Measurements from ENCODE around the gene PPP1R1C.

PPP1R1C gene

GRCh38 chr2:181973171-181973783 is 12.4 kb upstream of the PPP1R1C start:
- peaks cover 5% of the 10 kb centered on the region for H3K4me1 Mint-ChIP-seq
- TF ChIP-seq CTCF (IDR thresholded peaks at IDR 0.05): no peak
- no peak overlapping the region for H3K27ac Mint-ChIP-seq
- H3K36me3 Mint-ChIP-seq (ENCODE audit: low read depth): no peaks in the 10 kb centered on the region
- no peak for DNase-seq
- no peaks in the 10 kb centered on the region for H3K27me3 Mint-ChIP-seq (ENCODE audit: low read depth, poor library complexity)
- no peak overlapping the region for H3K4me3 Mint-ChIP-seq
- peaks cover 8% of the 10 kb centered on the region for H3K9me3 Mint-ChIP-seq

GRCh38 chr2:181977661-181978350 is 7.8 kb upstream of the PPP1R1C start:
- H3K4me3 Mint-ChIP-seq: no peak overlapping the region
- no peak for TF ChIP-seq CTCF (IDR thresholded peaks at IDR 0.05)
- H3K4me1 Mint-ChIP-seq: peaks cover 5% of the 10 kb centered on the region
- no peak overlapping the region for H3K27ac Mint-ChIP-seq
- no peak for DNase-seq
- no peaks in the 10 kb centered on the region for H3K36me3 Mint-ChIP-seq (ENCODE audit: low read depth)
- H3K27me3 Mint-ChIP-seq (ENCODE audit: low read depth, poor library complexity): peaks cover 3% of the 10 kb centered on the region
- no peaks in the 10 kb centered on the region for H3K9me3 Mint-ChIP-seq

- no peak for DNase-seq
- Mint-ChIP-seq H3K9me3 (no peaks in the 10 kb centered on the region), H3K36me3 (ENCODE audit: low read depth) (no peaks in the 10 kb centered on the region), H3K27me3 (ENCODE audit: low read depth, poor library complexity) (peaks cover 3% of the 10 kb centered on the region), H3K4me3 (no peak overlapping the region), H3K4me1 (peaks cover under 1% of the 10 kb centered on the region), H3K27ac (no peak overlapping the region)
- TF ChIP-seq CTCF (IDR thresholded peaks at IDR 0.05): no peak
Measured at GRCh38 chr2:181978351-181979150, 7.1 kb upstream of the PPP1R1C start.

- no peaks in the 10 kb centered on the region for H3K9me3 Mint-ChIP-seq
- H3K4me1 Mint-ChIP-seq: no peaks in the 10 kb centered on the region
- no peak overlapping the region for H3K27ac Mint-ChIP-seq
- no peak for DNase-seq
- H3K27me3 Mint-ChIP-seq (ENCODE audit: low read depth, poor library complexity): peaks cover 3% of the 10 kb centered on the region
- H3K36me3 Mint-ChIP-seq (ENCODE audit: low read depth): no peaks in the 10 kb centered on the region
- no peak overlapping the region for H3K4me3 Mint-ChIP-seq
- no peak for TF ChIP-seq CTCF (IDR thresholded peaks at IDR 0.05)
Measured at GRCh38 chr2:181984060-181984459, 1.6 kb upstream of the PPP1R1C start.

GRCh38 chr2:181984814-181985631 is 630 bp upstream of the PPP1R1C start:
- no peak overlapping the region for H3K4me3 Mint-ChIP-seq
- H3K4me1 Mint-ChIP-seq: no peaks in the 10 kb centered on the region
- DNase-seq: no peak
- no peaks in the 10 kb centered on the region for H3K36me3 Mint-ChIP-seq (ENCODE audit: low read depth)
- no peaks in the 10 kb centered on the region for H3K9me3 Mint-ChIP-seq
- TF ChIP-seq CTCF (IDR thresholded peaks at IDR 0.05): no peak
- peaks cover 3% of the 10 kb centered on the region for H3K27me3 Mint-ChIP-seq (ENCODE audit: low read depth, poor library complexity)
- H3K27ac Mint-ChIP-seq: no peak overlapping the region
